GM23338 (cell line): ENCODE results near the gene OCIAD2. TPM values are rescaled to one million over a fixed set of nuclear protein-coding genes. Genes with fewer than 3 reads are reported as not detected.
"Not testable (repeated sequence)": the region's sequence is repeated elsewhere in the genome, so short reads cannot be mapped to it uniquely, and the experiment has no call there.

Experiments
- ATAC-seq: fragments of 200-7000 bp; cut with Tn5 transposase; 3 replicates; pipeline ENCODE4 v1.9.1; 2020
- DNase-seq: peaks from one replicate; pipeline ENCODE4 v3.0.0-alpha.2; 2015; ENCODE audit warnings: low spot score
- H2AFZ ChIP-seq: fragments of 200-600 bp; sonication (generic); 2 replicates; pipeline ENCODE4 v1.8.0; 2016; ENCODE audit warnings: antibody characterized with exemption, mild to moderate bottlenecking, moderate library complexity
- H3F3A ChIP-seq: fragments of 200-600 bp; sonication (generic); replicated peaks from 2 replicates; pipeline ENCODE4 v1.8.0; 2017; ENCODE audit warnings: antibody characterized with exemption, mixed run types, low read depth
- H3K27ac ChIP-seq: fragments of 200-600 bp; sonication (generic); 2 replicates; pipeline ENCODE4 v1.6.1; 2016; ENCODE audit warnings: low read depth
- H3K27me3 ChIP-seq: fragments of 200-600 bp; sonication (generic); 2 replicates; pipeline ENCODE4 v1.8.0; 2016; ENCODE audit warnings: mild to moderate bottlenecking, mixed run types, moderate library complexity; ENCODE audit not compliant: insufficient read depth
- H3K36me3 ChIP-seq: fragments of 200-600 bp; sonication (generic); 2 replicates; pipeline ENCODE4 v1.8.0; 2016; ENCODE audit warnings: mild to moderate bottlenecking; ENCODE audit not compliant: insufficient read depth
- H3K4me1 ChIP-seq: fragments of 200-600 bp; sonication (generic); 2 replicates; pipeline ENCODE4 v1.8.0; 2016; ENCODE audit warnings: mild to moderate bottlenecking, moderate library complexity; ENCODE audit not compliant: insufficient read depth
- H3K4me2 ChIP-seq: fragments of 200-600 bp; sonication (generic); 2 replicates; pipeline ENCODE4 v1.7.1; 2017; ENCODE audit warnings: mixed run types
- H3K4me3 ChIP-seq: fragments of 200-600 bp; sonication (generic); 2 replicates; pipeline ENCODE4 v1.6.1; 2016; ENCODE audit warnings: mixed run types
- H3K79me2 ChIP-seq: fragments of 200-600 bp; sonication (generic); replicated peaks from 2 replicates; pipeline ENCODE4 v1.8.0; 2017; ENCODE audit warnings: mild to moderate bottlenecking; ENCODE audit not compliant: insufficient read depth
- H3K9me2 ChIP-seq: fragments of 200-600 bp; sonication (generic); 2 replicates; pipeline ENCODE4 v1.8.0; 2017; ENCODE audit not compliant: insufficient read depth
- H4K20me1 ChIP-seq: fragments of 200-600 bp; sonication (generic); replicated peaks from 2 replicates; pipeline ENCODE4 v1.8.0; 2017; ENCODE audit warnings: mild to moderate bottlenecking; ENCODE audit not compliant: insufficient read depth
- H3K27ac Mint-ChIP-seq: 2 replicates; pipeline ENCODE4 v1.8.0; 2020; ENCODE audit warnings: inconsistent platforms, mild to moderate bottlenecking, moderate library complexity, mixed read lengths
- H3K27me3 Mint-ChIP-seq: 3 replicates; pipeline ENCODE4 v1.8.0; 2022; ENCODE audit warnings: low read depth, mild to moderate bottlenecking, moderate library complexity, mixed read lengths, inconsistent platforms; ENCODE audit not compliant: insufficient read depth, poor library complexity
- H3K36me3 Mint-ChIP-seq: 3 replicates; pipeline ENCODE4 v1.8.0; 2021; ENCODE audit warnings: low read depth, mild to moderate bottlenecking, inconsistent platforms, moderate library complexity, mixed read lengths
- H3K4me1 Mint-ChIP-seq: 3 replicates; pipeline ENCODE4 v1.8.0; 2020; ENCODE audit warnings: mild to moderate bottlenecking, inconsistent platforms, mixed read lengths
- H3K4me3 Mint-ChIP-seq: 3 replicates; pipeline ENCODE4 v1.8.0; 2021; ENCODE audit warnings: moderate library complexity, mild to moderate bottlenecking, inconsistent platforms, mixed read lengths
- H3K9me3 Mint-ChIP-seq: 3 replicates; pipeline ENCODE4 v1.8.0; 2020; ENCODE audit warnings: moderate library complexity, mild to moderate bottlenecking, inconsistent platforms, mixed read lengths
- CREB1 ChIP-seq: fragments of 250-450 bp; sonication (Bioruptor Pico); IDR thresholded peaks from 2 replicates; pipeline ENCODE4 v1.5.0; 2020; ENCODE audit warnings: low read depth, mild to moderate bottlenecking, moderate library complexity
- CTCF ChIP-seq, 2 experiments: fragments of 200-600 bp in 1 of 2; sonication (generic) in 1 of 2; conservative IDR thresholded peaks; 2 replicates each; pipeline versions ENCODE4 v1.5.1 to v1.6.1; 2016 to 2017; ENCODE audit warnings: antibody characterized with exemption in 2 of 2, low read depth in 2 of 2, mild to moderate bottlenecking in 2 of 2, moderate library complexity in 1 of 2
- EZH2phosphoT487 ChIP-seq: fragments of 200-600 bp; sonication (generic); IDR thresholded peaks from one replicate; pipeline ENCODE4 v1.8.1; 2018; ENCODE audit warnings: antibody characterized with exemption; ENCODE audit not compliant: unreplicated experiment
- JUNB ChIP-seq: IDR thresholded peaks from one replicate; pipeline ENCODE4 v1.6.1; 2016; ENCODE audit warnings: antibody characterized with exemption; ENCODE audit not compliant: unreplicated experiment
- NANOG ChIP-seq: IDR thresholded peaks from 2 replicates; pipeline ENCODE4 v1.6.1; 2016; ENCODE audit warnings: antibody characterized with exemption, borderline replicate concordance
- POLR2AphosphoS5 ChIP-seq: IDR thresholded peaks from 2 replicates; pipeline ENCODE4 v1.6.1; 2016; ENCODE audit warnings: antibody characterized with exemption, low read depth
- ZNF462 ChIP-seq: fragments of 250-450 bp; sonication (Bioruptor Pico); IDR thresholded peaks from 2 replicates; pipeline ENCODE4 v1.5.0; 2020; ENCODE audit warnings: mild to moderate bottlenecking, moderate library complexity
- polyA plus RNA-seq: library from polyadenylated mRNA; unstranded; fragments of >200 nt; fragmentation: Nextera tagmentation; extraction: Ambion mirVana; gene quantifications from 2 replicates; pipeline ENCODE4 v1.2.1, GENCODE V29; 2016
- total RNA-seq: library from RNA; depleted of rRNA; stranded (reverse); fragments of >200 nt; shearing (Covaris generic); gene quantifications from 2 replicates; pipeline ENCODE4 v1.2.3, GENCODE V29; 2014

OCIAD2 gene
- total and polyA plus RNA-seq, 2 experiments from 2014 or later = 36.8 to 317 TPM

- H3K36me3 Mint-ChIP-seq = no peaks in the 10 kb centered on the region; the same call in 2 of the 3 replicates
- H3K27me3 ChIP-seq = no peaks in the 10 kb centered on the region
- DNase-seq = peak; percentile 15
- H3K4me3 Mint-ChIP-seq = no peak overlapping the region
- no peak overlapping the region for H3K27ac Mint-ChIP-seq
- H3K79me2 ChIP-seq = no peaks in the 10 kb centered on the region
- H3K4me1 Mint-ChIP-seq = peaks cover 5% of the 10 kb centered on the region; the same call in 1 of the 3 replicates
- H3K4me2 ChIP-seq = no peak overlapping the region
- no peaks in the 10 kb centered on the region for H3K4me1 ChIP-seq
- no peak overlapping the region for H3K27ac ChIP-seq
- no peaks in the 10 kb centered on the region for H3K27me3 Mint-ChIP-seq
- H4K20me1 ChIP-seq = no peaks in the 10 kb centered on the region
- H3K36me3 ChIP-seq = no peaks in the 10 kb centered on the region
- no peak overlapping the region for H3K4me3 ChIP-seq
- no peaks in the 10 kb centered on the region for H3F3A ChIP-seq
- H3K9me3 Mint-ChIP-seq = peaks cover 3% of the 10 kb centered on the region; the same call in 2 of the 3 replicates
- H2AFZ ChIP-seq = no peak overlapping the region
- peak; percentile 79 for ATAC-seq
- no peak for TF ChIP-seq CREB1 (CRISPR knock-in tag)
- peak in 1 of 2 experiments; percentile 50; a peak in 2 of 4 replicates for TF ChIP-seq CTCF (conservative IDR thresholded peaks at IDR 0.05; ENCODE audit: low read depth in 2 of 2)
- no peak for TF ChIP-seq EZH2phosphoT487
- no peak for TF ChIP-seq ZNF462 (CRISPR knock-in tag)
- TF ChIP-seq NANOG = no peak
- no peak for TF ChIP-seq JUNB
- TF ChIP-seq POLR2AphosphoS5 = no peak
- no peaks in the 10 kb centered on the region for H3K9me2 ChIP-seq
These were observed 28.6 kb downstream of the OCIAD2 start for GRCh38 chr4:48877827-48878535.

GRCh38 chr4:48864696-48865095 lies 41.9 kb downstream of the OCIAD2 start:
- H3K9me2 ChIP-seq, H3K36me3 ChIP-seq, H3K27ac ChIP-seq, H3K4me1 ChIP-seq, DNase-seq, H4K20me1 ChIP-seq, H3K79me2 ChIP-seq, H3K4me2 ChIP-seq, H2AFZ ChIP-seq, H3K4me1 Mint-ChIP-seq, H3K27me3 ChIP-seq, H3K4me3 Mint-ChIP-seq, H3K27ac Mint-ChIP-seq, H3K27me3 Mint-ChIP-seq, ATAC-seq, H3F3A ChIP-seq, H3K4me3 ChIP-seq: not testable (repeated sequence)
- H3K36me3 Mint-ChIP-seq = peaks cover 30% of the 10 kb centered on the region
- H3K9me3 Mint-ChIP-seq = peaks cover 33% of the 10 kb centered on the region
